ENCODE results near the gene METTL5.

DNA sequence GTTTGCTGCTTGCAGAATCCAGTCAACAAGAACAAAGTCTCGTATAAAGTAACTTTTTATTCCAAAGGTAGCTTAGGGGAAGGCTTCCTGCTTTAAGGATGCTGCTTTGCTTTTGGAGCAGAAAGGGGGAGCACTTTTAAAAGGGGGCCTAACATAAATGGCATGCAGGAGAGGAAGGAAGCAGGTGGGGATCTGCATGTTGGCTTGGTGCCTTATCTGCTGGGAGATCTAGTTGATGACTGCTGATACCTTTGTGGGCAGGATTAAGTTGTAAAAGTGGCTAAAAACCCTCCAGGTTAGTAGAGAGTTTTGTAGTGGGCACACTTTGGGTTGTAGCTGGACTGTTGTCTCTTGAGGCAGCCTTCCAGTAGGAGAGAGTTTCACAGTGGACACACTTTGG is 25.0 kb upstream of the METTL5 start:
- TF ChIP-seq POLR2A (IDR thresholded peaks at IDR 0.05), result no peak
- no peak for TF ChIP-seq CTCF (IDR thresholded peaks at IDR 0.05)
